ENCODE data around the gene TPSAB1. TPM values are rescaled to one million over a fixed set of nuclear protein-coding genes. Genes with fewer than 3 reads are reported as not detected.

The TPSAB1 gene
- total and polyA plus RNA-seq, 4 donors, result 10.1 to 129 (median 89.3) TPM; not detected in 1

GRCh38 chr16:1272453-1273198 is 32.1 kb downstream of the TPSAB1 start:
- ATAC-seq (ENCODE audit: insufficient read depth, low FRiP score) (no peak), DNase-seq (no peak)
- H3K27ac ChIP-seq (ENCODE audit: low read depth in 1 of 2, low read length in 1 of 2), result no peak overlapping the region
- no peak overlapping the region for H3K4me3 ChIP-seq
- peaks cover 0 to 11% (median 4%) of the 10 kb centered on the region in 5 donors for H3K4me1 ChIP-seq (ENCODE audit: control insufficient read depth in 5 of 5, insufficient read depth in 5 of 5, low read length in 5 of 5)
- H3K9ac ChIP-seq (ENCODE audit: insufficient read depth in 1 of 2, low read length in 2 of 2), result no peak overlapping the region
- H3K36me3 ChIP-seq (ENCODE audit: control insufficient read depth in 4 of 4, insufficient read depth in 4 of 4, low read length in 4 of 4), result no peaks in the 10 kb centered on the region
- TF ChIP-seq, protein P1, sequence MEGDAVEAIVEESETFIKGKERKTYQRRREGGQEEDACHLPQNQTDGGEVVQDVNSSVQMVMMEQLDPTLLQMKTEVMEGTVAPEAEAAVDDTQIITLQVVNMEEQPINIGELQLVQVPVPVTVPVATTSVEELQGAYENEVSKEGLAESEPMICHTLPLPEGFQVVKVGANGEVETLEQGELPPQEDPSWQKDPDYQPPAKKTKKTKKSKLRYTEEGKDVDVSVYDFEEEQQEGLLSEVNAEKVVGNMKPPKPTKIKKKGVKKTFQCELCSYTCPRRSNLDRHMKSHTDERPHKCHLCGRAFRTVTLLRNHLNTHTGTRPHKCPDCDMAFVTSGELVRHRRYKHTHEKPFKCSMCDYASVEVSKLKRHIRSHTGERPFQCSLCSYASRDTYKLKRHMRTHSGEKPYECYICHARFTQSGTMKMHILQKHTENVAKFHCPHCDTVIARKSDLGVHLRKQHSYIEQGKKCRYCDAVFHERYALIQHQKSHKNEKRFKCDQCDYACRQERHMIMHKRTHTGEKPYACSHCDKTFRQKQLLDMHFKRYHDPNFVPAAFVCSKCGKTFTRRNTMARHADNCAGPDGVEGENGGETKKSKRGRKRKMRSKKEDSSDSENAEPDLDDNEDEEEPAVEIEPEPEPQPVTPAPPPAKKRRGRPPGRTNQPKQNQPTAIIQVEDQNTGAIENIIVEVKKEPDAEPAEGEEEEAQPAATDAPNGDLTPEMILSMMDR (IDR thresholded peaks at IDR 0.05; ENCODE audit: control extremely low read depth, extremely low read depth), result no peak
- peaks cover 0 to 3% (median 0%) of the 10 kb centered on the region in 4 donors for H3K9me3 ChIP-seq (ENCODE audit: control insufficient read depth in 4 of 4, insufficient read depth in 3 of 4, low read length in 3 of 4)
- 72 to 85% methylated on average over 9 of the region's 9 CpGs for WGBS, 2 donors
- H3K27me3 ChIP-seq (ENCODE audit: control insufficient read depth in 3 of 3, insufficient read depth in 3 of 3, low read length in 2 of 3), result no peaks in the 10 kb centered on the region

DNA sequence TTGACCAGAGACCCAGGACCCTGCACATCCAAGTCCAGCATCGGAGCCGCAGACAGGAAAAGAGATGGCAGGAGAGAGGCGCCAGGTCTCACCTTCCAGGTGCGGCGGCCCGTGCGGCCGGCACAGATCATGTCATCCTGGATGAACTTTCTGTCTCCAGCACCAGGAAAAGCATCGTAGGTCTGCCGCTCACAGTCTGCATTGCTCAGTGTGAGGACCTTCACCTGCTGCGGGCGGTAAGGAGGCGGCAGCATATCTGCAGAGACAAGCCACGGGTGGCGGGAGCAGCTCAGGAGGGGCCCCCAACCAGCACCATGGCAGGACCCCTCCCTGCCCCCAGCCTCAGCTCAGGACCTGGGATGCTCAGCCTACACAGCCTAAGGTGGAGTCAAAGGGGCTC is 33.3 kb downstream of the TPSAB1 start:
- H3K27ac ChIP-seq (ENCODE audit: low read depth in 1 of 2, low read length in 1 of 2), result no peak overlapping the region
- H3K36me3 ChIP-seq (ENCODE audit: control insufficient read depth in 4 of 4, insufficient read depth in 4 of 4, low read length in 4 of 4), result no peaks in the 10 kb centered on the region
- peaks cover 0 to 3% (median 0%) of the 10 kb centered on the region in 4 donors for H3K9me3 ChIP-seq (ENCODE audit: control insufficient read depth in 4 of 4, insufficient read depth in 3 of 4, low read length in 3 of 4)
- H3K4me3 ChIP-seq, result no peak overlapping the region
- H3K9ac ChIP-seq (ENCODE audit: insufficient read depth in 1 of 2, low read length in 2 of 2), result no peak overlapping the region
- DNase-seq, result no peak
- ATAC-seq (ENCODE audit: insufficient read depth, low FRiP score), result no peak
- H3K4me1 ChIP-seq (ENCODE audit: control insufficient read depth in 5 of 5, insufficient read depth in 5 of 5, low read length in 5 of 5), result peaks cover 0 to 14% (median 4%) of the 10 kb centered on the region in 5 donors
- peaks cover 0 to under 1% (median 0%) of the 10 kb centered on the region in 3 donors for H3K27me3 ChIP-seq (ENCODE audit: control insufficient read depth in 3 of 3, insufficient read depth in 3 of 3, low read length in 2 of 3)
- TF ChIP-seq, protein P1 (IDR thresholded peaks at IDR 0.05; ENCODE audit: control extremely low read depth, extremely low read depth), result no peak
- WGBS, 2 donors, result 93 to 96% methylated on average over 12 to 15 of the region's 15 CpGs

GRCh38 chr16:1274767-1275166 is 34.3 kb downstream of the TPSAB1 start:
- H3K27me3 ChIP-seq (ENCODE audit: control insufficient read depth in 3 of 3, insufficient read depth in 3 of 3, low read length in 2 of 3), result peaks cover 0 to 3% (median 0%) of the 10 kb centered on the region in 3 donors
- DNase-seq, result no peak
- no peak overlapping the region for H3K4me3 ChIP-seq
- peaks cover 0 to 14% (median 4%) of the 10 kb centered on the region in 5 donors for H3K4me1 ChIP-seq (ENCODE audit: control insufficient read depth in 5 of 5, insufficient read depth in 5 of 5, low read length in 5 of 5)
- ATAC-seq (ENCODE audit: insufficient read depth, low FRiP score), result no peak
- 91 to 95% methylated on average over 7 of the region's 7 CpGs for WGBS, 2 donors
- TF ChIP-seq, protein P1 (IDR thresholded peaks at IDR 0.05; ENCODE audit: control extremely low read depth, extremely low read depth), result no peak
- H3K27ac ChIP-seq (ENCODE audit: low read depth in 1 of 2, low read length in 1 of 2), result no peak overlapping the region
- H3K9ac ChIP-seq (ENCODE audit: insufficient read depth in 1 of 2, low read length in 2 of 2), result no peak overlapping the region
- H3K36me3 ChIP-seq (ENCODE audit: control insufficient read depth in 4 of 4, insufficient read depth in 4 of 4, low read length in 4 of 4), result no peaks in the 10 kb centered on the region
- H3K9me3 ChIP-seq (ENCODE audit: control insufficient read depth in 4 of 4, insufficient read depth in 3 of 4, low read length in 3 of 4), result peaks cover 0 to 3% (median 0%) of the 10 kb centered on the region in 4 donors
